ENCODE data around the gene MFSD12.

The MFSD12 gene

GRCh38 chr19:3538965-3539755 lies 18.2 kb downstream of the MFSD12 start, which contains the start of gene TEKTIP1:
TSS of gene TEKTIP1 (plus strand) at chr19:3539174. CDS start at chr19:3539178, 4 bp downstream.
- H3K9me3 ChIP-seq (ENCODE audit: control insufficient read depth, low read depth, low read length): no peaks in the 10 kb centered on the region
- no peak within 1 kb of the TSS for H3K27ac ChIP-seq (ENCODE audit: low read length)
- H3K36me3 ChIP-seq (ENCODE audit: control insufficient read depth, low read depth, low read length): peaks cover 14% of the 10 kb centered on the region
- H3K9ac ChIP-seq (ENCODE audit: low read length): no peak within 1 kb of the TSS
- H3K4me1 ChIP-seq (ENCODE audit: control insufficient read depth, low read depth, low read length): no peaks in the 10 kb centered on the region
- no peak within 1 kb of the TSS for H3K4me3 ChIP-seq (ENCODE audit: low read length)
- H3K27me3 ChIP-seq (ENCODE audit: control insufficient read depth, insufficient read depth, low read length): no peaks in the 10 kb centered on the region

- H3K36me3 ChIP-seq (ENCODE audit: control insufficient read depth, low read depth, low read length): peaks cover 19% of the 10 kb centered on the region
- H3K4me1 ChIP-seq (ENCODE audit: control insufficient read depth, low read depth, low read length): no peaks in the 10 kb centered on the region
- H3K9ac ChIP-seq (ENCODE audit: low read length): no peak overlapping the region
- H3K27me3 ChIP-seq (ENCODE audit: control insufficient read depth, insufficient read depth, low read length): no peaks in the 10 kb centered on the region
- H3K9me3 ChIP-seq (ENCODE audit: control insufficient read depth, low read depth, low read length): no peaks in the 10 kb centered on the region
- no peak overlapping the region for H3K4me3 ChIP-seq (ENCODE audit: low read length)
- H3K27ac ChIP-seq (ENCODE audit: low read length): no peak overlapping the region
These were observed 19.0 kb downstream of the MFSD12 start for GRCh38 chr19:3538258-3538929.

GRCh38 chr19:3537438-3538240 lies 19.7 kb downstream of the MFSD12 start:
- Histone ChIP-seq H3K27me3 (ENCODE audit: control insufficient read depth, insufficient read depth, low read length) (no peaks in the 10 kb centered on the region), H3K4me3 (ENCODE audit: low read length) (no peak overlapping the region), H3K4me1 (ENCODE audit: control insufficient read depth, low read depth, low read length) (no peaks in the 10 kb centered on the region), H3K36me3 (ENCODE audit: control insufficient read depth, low read depth, low read length) (peaks cover 24% of the 10 kb centered on the region), H3K9me3 (ENCODE audit: control insufficient read depth, low read depth, low read length) (no peaks in the 10 kb centered on the region), H3K9ac (ENCODE audit: low read length) (no peak overlapping the region), H3K27ac (ENCODE audit: low read length) (no peak overlapping the region)

GRCh38 chr19:3537101-3537437 lies 20.3 kb downstream of the MFSD12 start:
- Histone ChIP-seq H3K27me3 (ENCODE audit: control insufficient read depth, insufficient read depth, low read length) (no peaks in the 10 kb centered on the region), H3K9ac (ENCODE audit: low read length) (no peak overlapping the region), H3K36me3 (ENCODE audit: control insufficient read depth, low read depth, low read length) (peaks cover 30% of the 10 kb centered on the region), H3K9me3 (ENCODE audit: control insufficient read depth, low read depth, low read length) (no peaks in the 10 kb centered on the region), H3K4me3 (ENCODE audit: low read length) (no peak overlapping the region), H3K27ac (ENCODE audit: low read length) (no peak overlapping the region), H3K4me1 (ENCODE audit: control insufficient read depth, low read depth, low read length) (no peaks in the 10 kb centered on the region)

DNA sequence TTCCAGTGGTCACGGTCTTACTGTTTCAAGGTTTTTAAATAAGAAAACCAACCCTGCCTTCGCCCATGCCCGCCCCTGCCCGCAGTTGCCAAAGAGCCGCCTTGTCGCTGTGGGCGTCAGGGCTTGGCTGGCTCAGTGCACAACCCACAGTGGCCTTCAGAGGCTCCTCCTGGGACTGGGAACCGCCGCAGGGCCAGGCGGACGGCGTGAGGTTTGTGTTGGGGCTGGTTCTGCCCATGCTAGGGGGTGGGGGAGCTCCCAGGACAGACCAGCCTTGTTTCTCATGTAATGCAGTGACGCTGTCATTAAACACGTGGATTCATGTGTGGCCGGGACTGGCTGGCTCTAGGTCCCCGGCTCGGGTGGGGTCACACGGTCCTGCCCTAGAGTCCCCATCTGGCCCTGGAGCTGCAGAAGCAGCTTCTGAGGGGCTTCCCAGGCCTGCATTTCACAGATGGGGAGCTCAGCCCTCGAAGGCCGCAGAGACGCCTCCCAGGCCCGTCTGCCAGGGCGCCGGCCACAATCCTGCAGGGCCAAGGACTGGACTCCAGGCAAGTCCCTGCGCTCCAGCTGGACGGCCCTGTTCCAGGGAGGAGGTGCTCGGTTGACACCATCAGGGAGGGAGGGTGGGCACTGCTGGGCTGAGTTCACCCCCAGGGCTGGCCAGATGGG lies 20.8 kb downstream of the MFSD12 start:
- Histone ChIP-seq H3K27me3 (ENCODE audit: control insufficient read depth, insufficient read depth, low read length) (no peaks in the 10 kb centered on the region), H3K9me3 (ENCODE audit: control insufficient read depth, low read depth, low read length) (no peaks in the 10 kb centered on the region), H3K4me3 (ENCODE audit: low read length) (no peak overlapping the region), H3K9ac (ENCODE audit: low read length) (no peak overlapping the region), H3K27ac (ENCODE audit: low read length) (no peak overlapping the region), H3K36me3 (ENCODE audit: control insufficient read depth, low read depth, low read length) (peaks cover 30% of the 10 kb centered on the region), H3K4me1 (ENCODE audit: control insufficient read depth, low read depth, low read length) (no peaks in the 10 kb centered on the region)

- H3K9me3 ChIP-seq (ENCODE audit: control insufficient read depth, low read depth, low read length): no peaks in the 10 kb centered on the region
- no peaks in the 10 kb centered on the region for H3K4me1 ChIP-seq (ENCODE audit: control insufficient read depth, low read depth, low read length)
- H3K4me3 ChIP-seq (ENCODE audit: low read length): no peak overlapping the region
- no peaks in the 10 kb centered on the region for H3K27me3 ChIP-seq (ENCODE audit: control insufficient read depth, insufficient read depth, low read length)
- H3K36me3 ChIP-seq (ENCODE audit: control insufficient read depth, low read depth, low read length): peaks cover 34% of the 10 kb centered on the region
- no peak overlapping the region for H3K27ac ChIP-seq (ENCODE audit: low read length)
- H3K9ac ChIP-seq (ENCODE audit: low read length): no peak overlapping the region
These were observed 21.4 kb downstream of the MFSD12 start for GRCh38 chr19:3535981-3536380.

DNA sequence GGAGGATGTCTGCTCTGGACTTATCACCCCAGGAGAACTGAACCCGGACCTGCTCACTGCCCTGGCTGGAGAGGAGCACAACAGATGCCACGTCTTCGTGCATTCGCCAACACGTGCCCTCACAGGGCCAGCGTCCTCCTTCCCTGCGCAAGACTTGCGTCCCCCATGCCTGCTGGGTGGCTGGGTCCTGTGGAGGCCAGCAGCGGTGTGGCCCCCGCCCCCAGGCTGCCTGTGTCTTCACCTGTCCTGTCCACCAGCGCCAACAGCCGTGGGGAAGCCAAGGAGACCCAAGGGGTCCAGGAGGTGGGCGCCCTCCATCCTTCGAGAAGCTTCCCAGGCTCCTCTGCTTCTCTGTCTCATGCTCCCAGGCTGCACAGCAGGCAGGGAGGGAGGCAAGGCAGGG lies 21.8 kb downstream of the MFSD12 start:
- no peaks in the 10 kb centered on the region for H3K9me3 ChIP-seq (ENCODE audit: control insufficient read depth, low read depth, low read length)
- no peak overlapping the region for H3K27ac ChIP-seq (ENCODE audit: low read length)
- H3K27me3 ChIP-seq (ENCODE audit: control insufficient read depth, insufficient read depth, low read length): no peaks in the 10 kb centered on the region
- no peaks in the 10 kb centered on the region for H3K4me1 ChIP-seq (ENCODE audit: control insufficient read depth, low read depth, low read length)
- peaks cover 38% of the 10 kb centered on the region for H3K36me3 ChIP-seq (ENCODE audit: control insufficient read depth, low read depth, low read length)
- H3K9ac ChIP-seq (ENCODE audit: low read length): no peak overlapping the region
- H3K4me3 ChIP-seq (ENCODE audit: low read length): no peak overlapping the region

- no peak overlapping the region for H3K9ac ChIP-seq (ENCODE audit: low read length)
- H3K4me1 ChIP-seq (ENCODE audit: control insufficient read depth, low read depth, low read length): no peaks in the 10 kb centered on the region
- no peaks in the 10 kb centered on the region for H3K27me3 ChIP-seq (ENCODE audit: control insufficient read depth, insufficient read depth, low read length)
- no peaks in the 10 kb centered on the region for H3K9me3 ChIP-seq (ENCODE audit: control insufficient read depth, low read depth, low read length)
- no peak overlapping the region for H3K4me3 ChIP-seq (ENCODE audit: low read length)
- peaks cover 38% of the 10 kb centered on the region for H3K36me3 ChIP-seq (ENCODE audit: control insufficient read depth, low read depth, low read length)
- no peak overlapping the region for H3K27ac ChIP-seq (ENCODE audit: low read length)
These were observed 22.2 kb downstream of the MFSD12 start for GRCh38 chr19:3535235-3535535.

DNA sequence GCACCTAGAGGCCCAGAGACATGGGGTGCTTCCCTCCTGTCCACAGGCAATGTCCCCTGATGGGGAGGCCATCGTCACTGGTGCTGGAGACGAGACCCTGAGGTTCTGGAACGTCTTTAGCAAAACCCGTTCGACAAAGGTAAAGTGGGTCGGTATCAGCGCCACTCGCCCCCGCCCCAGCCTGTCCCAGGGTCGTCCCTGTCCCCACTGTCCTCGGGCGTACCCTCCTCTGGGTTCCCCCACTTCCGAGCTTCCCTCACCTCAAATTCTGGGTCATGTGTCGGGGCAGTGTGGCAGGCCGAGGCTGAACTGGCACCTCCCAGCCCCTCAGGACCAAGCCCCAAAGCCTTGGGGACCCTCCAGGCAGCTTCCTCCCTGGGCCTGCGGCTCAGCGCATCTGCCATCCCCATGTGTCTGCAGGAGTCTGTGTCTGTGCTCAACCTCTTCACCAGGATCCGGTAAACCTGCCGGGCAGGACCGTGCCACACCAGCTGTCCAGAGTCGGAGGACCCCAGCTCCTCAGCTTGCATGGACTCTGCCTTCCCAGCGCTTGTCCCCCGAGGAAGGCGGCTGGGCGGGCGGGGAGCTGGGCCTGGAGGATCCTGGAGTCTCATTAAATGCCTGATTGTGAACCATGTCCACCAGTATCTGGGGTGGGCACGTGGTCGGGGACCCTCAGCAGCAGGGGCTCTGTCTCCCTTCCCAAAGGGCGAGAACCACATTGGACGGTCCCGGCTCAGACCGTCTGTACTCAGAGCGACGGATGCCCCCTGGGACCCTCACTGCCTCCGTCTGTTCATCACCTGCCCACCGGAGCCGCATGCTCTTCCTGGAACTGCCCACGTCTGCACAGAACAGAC lies 22.8 kb downstream of the MFSD12 start:
- H3K27me3 ChIP-seq (ENCODE audit: control insufficient read depth, insufficient read depth, low read length): no peaks in the 10 kb centered on the region
- H3K36me3 ChIP-seq (ENCODE audit: control insufficient read depth, low read depth, low read length): peaks cover 38% of the 10 kb centered on the region
- H3K9me3 ChIP-seq (ENCODE audit: control insufficient read depth, low read depth, low read length): no peaks in the 10 kb centered on the region
- no peak overlapping the region for H3K27ac ChIP-seq (ENCODE audit: low read length)
- no peak overlapping the region for H3K9ac ChIP-seq (ENCODE audit: low read length)
- H3K4me3 ChIP-seq (ENCODE audit: low read length): no peak overlapping the region
- H3K4me1 ChIP-seq (ENCODE audit: control insufficient read depth, low read depth, low read length): no peaks in the 10 kb centered on the region

GRCh38 chr19:3533563-3534216 lies 23.7 kb downstream of the MFSD12 start:
- H3K4me1 ChIP-seq (ENCODE audit: control insufficient read depth, low read depth, low read length): no peaks in the 10 kb centered on the region
- H3K4me3 ChIP-seq (ENCODE audit: low read length): no peak overlapping the region
- peaks cover 38% of the 10 kb centered on the region for H3K36me3 ChIP-seq (ENCODE audit: control insufficient read depth, low read depth, low read length)
- no peak overlapping the region for H3K9ac ChIP-seq (ENCODE audit: low read length)
- no peaks in the 10 kb centered on the region for H3K9me3 ChIP-seq (ENCODE audit: control insufficient read depth, low read depth, low read length)
- no peak overlapping the region for H3K27ac ChIP-seq (ENCODE audit: low read length)
- no peaks in the 10 kb centered on the region for H3K27me3 ChIP-seq (ENCODE audit: control insufficient read depth, insufficient read depth, low read length)

Measured in iPS-18a (cell line).